Fibroblast of skin of left quadriceps (primary cell): ENCODE measurements around the gene KDF1.
"Not testable (repeated sequence)": the region's sequence is repeated elsewhere in the genome, so short reads cannot be mapped to it uniquely, and the experiment has no call there.

Experiments
- DNase-seq, 2 experiments: peaks; one replicate each; pipeline ENCODE4 v3.0.0-alpha.2; 2013; ENCODE audit warnings: low read depth in 2 of 2

The KDF1 gene

DNA sequence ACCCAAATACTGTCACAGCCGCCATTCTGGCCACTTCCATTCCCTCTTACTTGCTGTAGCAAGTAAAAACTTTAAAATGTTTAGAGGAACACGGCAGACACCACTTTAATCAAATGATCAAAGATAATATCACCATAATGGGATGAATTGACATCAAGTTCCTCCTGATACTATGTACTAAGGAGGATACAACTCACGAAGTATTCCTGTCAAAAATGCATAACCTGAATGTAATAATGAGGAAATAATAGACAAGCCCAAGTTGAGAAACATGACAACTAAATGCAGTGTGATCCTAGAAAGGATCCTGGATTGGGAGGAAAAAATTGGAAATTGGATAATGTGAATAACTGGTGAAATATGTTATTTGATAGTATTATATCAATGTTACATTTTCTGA lies 3.9 kb downstream of the KDF1 start:
- DNase-seq = no peak

- DNase-seq = no peak
Measured at GRCh38 chr1:26953374-26953773, 6.9 kb downstream of the KDF1 start.

GRCh38 chr1:26951821-26952497 lies 8.3 kb downstream of the KDF1 start:
- no peak for DNase-seq

DNA sequence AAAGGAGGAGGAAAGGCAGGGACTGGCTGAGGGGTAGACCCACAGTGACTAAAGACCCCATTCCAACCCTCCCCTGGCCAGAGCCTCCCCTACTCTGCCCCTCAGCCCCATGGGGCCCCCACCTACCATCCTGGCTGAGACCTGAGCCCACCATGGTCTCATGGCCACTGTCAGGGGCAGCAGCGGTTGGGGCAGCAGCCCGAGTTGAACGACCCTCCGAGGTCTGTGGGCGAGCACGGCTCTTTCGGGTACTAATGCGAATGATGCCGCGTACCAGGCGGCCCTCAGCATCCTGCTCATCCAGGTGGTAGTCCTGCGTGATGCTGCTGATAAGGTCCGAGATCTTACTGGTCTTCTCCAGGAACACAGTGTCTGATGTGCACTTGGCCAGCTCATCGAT lies 9.1 kb downstream of the KDF1 start:
- no peak for DNase-seq

DNA sequence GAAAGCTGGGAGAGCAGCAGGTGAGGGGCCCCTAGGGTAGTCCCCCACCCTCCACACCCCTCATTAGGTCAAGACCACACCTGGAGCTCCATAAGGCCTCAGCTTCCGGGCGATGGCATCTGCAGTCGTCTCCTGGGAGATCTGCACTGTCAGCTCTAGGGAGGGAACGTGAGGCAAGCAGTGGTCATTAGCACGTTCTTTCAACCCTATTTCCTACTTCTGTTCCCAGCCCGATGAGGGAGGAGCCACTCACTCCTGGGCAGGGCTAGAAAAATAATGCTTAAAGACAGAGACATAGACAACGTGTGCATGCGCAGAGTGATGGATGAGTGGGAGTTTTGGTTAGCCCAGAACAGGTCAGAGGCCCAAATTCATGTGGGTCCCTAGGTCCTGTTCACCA lies 9.7 kb downstream of the KDF1 start:
- no peak for DNase-seq

DNA sequence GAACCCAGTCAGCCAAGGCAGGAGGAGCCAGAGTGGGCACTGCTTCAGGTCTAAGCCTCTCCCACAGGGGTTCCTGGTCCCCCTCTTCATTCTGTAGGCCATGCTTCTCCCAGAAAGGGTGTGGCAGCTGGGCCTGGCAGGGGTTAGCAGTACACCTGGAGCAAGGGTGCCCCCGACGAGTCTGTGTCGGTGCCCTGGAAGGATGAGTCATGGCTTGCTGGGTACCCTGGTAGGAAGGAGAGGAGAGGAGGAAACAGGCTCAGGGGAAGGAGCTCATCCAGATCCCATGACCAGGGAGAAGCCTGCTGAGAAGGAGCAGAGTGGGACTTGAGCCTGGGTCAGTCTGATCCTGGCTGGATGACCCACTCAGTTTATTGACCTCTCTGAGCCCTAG lies 10.3 kb downstream of the KDF1 start:
- DNase-seq = no peak

DNA sequence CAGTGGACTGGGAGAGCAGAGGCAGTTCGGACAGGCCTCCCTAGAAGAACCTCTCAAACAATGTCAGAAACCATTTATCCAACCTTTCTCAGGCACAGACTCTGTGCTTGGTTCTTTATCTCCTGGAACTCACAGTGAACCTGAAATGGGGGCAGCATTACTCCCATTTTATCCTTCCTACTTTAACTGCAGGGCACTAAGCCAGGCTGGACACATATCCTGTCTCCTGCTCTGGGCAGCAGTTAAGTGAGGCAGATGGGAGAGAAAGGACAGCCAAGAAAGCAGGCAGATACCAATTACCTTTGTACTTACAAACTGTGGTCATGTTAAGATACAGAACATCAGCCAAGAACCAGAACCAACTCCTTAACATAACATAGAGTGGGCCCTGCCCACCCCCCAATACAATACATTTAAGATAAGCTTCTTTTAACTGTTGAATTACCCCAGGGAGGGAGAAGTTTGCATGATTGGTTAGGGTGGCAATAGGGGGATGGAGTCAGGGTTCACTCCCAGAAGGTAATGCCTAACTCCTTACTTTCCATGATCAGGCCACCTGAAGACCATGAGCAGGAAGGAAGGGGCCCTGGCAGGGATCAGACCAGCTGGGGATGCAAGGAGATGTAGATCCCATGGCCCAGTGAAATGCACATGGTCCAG lies 10.9 kb downstream of the KDF1 start:
- DNase-seq = no peak

- DNase-seq = not testable (repeated sequence)
Measured at GRCh38 chr1:26948725-26949057, 11.6 kb downstream of the KDF1 start.

DNA sequence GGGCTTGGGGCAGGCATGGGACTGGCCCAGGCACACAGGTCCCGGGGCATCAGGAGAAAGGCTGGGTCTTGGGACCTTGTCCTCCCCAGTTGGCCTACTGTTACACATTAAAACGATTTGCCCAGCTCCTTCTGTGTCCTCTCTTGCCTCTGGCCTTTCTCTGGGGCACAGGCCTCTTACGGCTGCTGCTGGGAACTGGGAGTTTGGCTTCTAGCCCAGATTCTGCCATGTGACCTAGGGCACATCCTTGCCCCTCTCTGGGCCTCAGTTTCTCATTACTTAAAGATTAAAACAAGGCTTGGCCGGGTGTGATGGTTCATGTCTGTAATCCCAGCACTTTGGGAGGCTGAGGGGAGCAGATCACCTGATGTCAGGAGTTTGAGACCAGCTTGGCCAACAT lies 14.0 kb downstream of the KDF1 start:
- DNase-seq = no peak

DNA sequence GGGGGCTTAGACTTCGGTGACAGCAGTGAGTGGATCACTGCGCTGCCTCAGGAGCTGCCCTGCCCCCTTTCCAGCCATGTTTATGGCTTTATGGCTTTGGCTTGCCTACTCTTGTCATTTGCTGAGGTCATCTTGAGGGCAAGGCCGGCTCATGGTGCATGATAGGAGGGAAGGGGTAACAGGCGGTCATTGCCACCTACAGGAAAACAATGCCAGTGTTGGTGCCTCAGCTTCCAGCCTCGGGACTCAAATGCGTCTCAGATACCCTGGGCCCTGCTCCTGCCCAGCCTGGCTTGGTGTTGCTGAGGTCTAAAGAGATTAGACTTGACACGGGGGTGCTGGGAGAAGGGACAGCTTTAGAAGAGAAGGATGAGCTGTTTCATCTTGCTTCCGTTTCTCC lies 14.5 kb downstream of the KDF1 start:
- no peak for DNase-seq

- DNase-seq = no peak
Measured at GRCh38 chr1:26945138-26945537, 15.1 kb downstream of the KDF1 start.

GRCh38 chr1:26942656-26943055 lies 17.6 kb downstream of the KDF1 start:
- DNase-seq = no peak

GRCh38 chr1:26941311-26941710 lies 19.0 kb downstream of the KDF1 start:
- DNase-seq = no peak

GRCh38 chr1:26938659-26939025 lies 21.6 kb downstream of the KDF1 start:
- DNase-seq = no peak

DNA sequence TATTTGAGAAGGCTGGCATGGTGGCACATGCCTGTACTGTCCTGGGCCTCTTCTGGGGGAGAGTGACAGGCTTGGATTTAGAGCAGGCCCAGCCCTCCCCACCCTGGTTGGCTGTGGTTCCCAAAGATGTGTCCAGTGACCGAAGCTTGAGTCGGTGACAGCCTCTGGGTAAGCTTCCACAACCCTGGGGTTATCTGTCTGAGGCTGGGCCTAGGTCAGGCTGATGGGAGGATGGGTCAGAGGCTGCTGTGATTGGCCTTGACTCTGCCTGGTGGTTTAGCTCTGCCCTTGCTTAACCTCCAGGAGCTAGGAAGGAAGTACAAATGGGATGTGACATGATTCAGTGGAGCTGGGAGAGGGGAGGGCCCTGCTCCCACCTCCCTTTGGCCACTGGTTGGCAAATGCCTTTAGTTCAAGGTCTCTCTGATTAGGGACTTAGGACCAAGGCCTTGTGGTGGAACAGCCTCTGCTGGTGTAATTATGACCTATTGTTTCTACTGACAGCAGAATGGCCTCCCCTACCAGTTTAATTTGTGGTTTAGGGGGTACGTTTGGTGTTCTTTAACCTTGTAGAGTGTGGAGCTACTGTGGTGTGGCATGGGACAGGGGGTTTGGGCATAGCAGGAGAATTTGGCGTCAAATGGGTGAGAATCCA lies 22.1 kb downstream of the KDF1 start:
- DNase-seq = no peak

DNA sequence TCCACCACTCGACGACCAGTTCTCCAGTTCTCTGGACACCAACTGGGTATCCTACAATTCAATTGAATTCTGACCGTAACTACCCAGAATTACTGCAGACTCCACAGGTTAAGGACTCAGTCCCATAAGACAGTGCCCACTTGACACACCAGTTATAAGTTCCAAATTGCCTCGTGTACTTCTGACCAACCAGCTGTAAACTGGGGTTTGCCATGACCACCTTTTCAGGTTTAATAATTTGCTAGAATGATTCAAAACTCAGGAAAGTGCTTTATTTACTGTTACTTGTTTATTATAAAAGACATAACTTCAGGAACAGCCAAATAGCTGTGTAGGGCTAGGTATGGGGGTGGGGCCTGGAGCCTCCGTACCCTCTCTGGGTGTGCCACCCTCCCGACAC lies 23.4 kb downstream of the KDF1 start:
- no peak for DNase-seq

DNA sequence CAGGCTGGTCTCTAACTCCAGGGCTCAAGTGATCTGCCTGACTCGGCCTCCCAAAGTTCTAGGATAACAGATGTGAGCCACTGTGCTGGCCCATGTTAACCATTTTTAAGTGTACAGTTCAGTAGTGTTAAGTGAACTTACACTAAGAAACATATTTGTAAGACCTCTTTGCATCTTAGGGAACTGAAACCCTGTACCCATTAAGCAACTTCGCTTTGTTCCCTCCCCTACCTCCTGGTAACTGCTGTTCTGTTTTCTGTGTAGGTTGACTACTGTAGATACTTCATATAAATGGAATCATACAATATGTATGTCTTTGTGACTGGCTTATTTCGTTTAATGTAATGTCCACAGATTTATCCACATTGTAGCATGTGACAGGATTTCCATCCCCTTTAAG lies 27.7 kb downstream of the KDF1 start:
- DNase-seq = no peak

- no peak for DNase-seq
Measured at GRCh38 chr1:26923711-26924110, 36.6 kb downstream of the KDF1 start.

GRCh38 chr1:26922901-26923300 lies 37.4 kb downstream of the KDF1 start:
- no peak for DNase-seq

DNA sequence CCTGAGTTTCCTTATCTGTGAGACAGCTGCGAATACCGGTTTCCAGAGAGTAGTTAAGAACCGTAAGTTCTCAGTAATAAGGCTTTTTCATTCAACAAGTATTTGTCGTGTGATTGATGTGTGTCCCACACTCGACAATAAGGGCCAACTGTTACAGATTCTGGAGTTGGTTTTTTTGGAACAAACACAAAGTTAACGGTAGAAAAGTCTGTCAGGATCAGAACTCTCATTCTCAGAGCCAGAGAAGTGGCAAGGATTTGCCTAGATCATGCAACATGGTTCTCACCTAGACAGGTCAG lies 37.9 kb downstream of the KDF1 start:
- no peak for DNase-seq

GRCh38 chr1:26921540-26922430 lies 38.5 kb downstream of the KDF1 start, which contains the start of gene NUDC:
Gene NUDC, plus strand, starts transcription at chr1:26921743. Its CDS starts 106 bp downstream, at chr1:26921849.
- peak; percentile 91 for DNase-seq

GRCh38 chr1:26921126-26921539 lies 39.1 kb downstream of the KDF1 start:
- DNase-seq = no peak
